Left renal cortex interstitium (tissue), 4 donors: ENCODE results near the gene TSACC. TPM values are rescaled to one million over a fixed set of nuclear protein-coding genes. Genes with fewer than 3 reads are reported as not detected.
"Not testable (repeated sequence)": the region's sequence is repeated elsewhere in the genome, so short reads cannot be mapped to it uniquely, and the experiment has no call there.

Experiments
- DNase-seq, 4 donors: peaks; one replicate each; pipeline ENCODE4 v3.0.0-alpha.2; 2013; ENCODE audit warnings: low read depth in 4 of 4, low spot score in 2 of 4, missing footprints in 1 of 4
- polyA plus RNA-seq, 4 donors: library from polyadenylated mRNA; unstranded; fragments of 120-200 nt; gene quantifications; one replicate each; pipeline ENCODE4 v1.2.1, GENCODE V29; 2013; ENCODE audit not compliant: insufficient read length in 4 of 4

Gene TSACC
- 1 to 10 TPM in 3 of 4 donors, under 1 TPM in 1; 0.57 to 2.3 (median 1.6) TPM for polyA plus RNA-seq

- DNase-seq, result peak; percentile 99 to 100 (median 99)
Measured at GRCh38 chr1:156338180-156338976, at the start of gene TSACC, which contains the start of gene CCT3. TSACC (plus strand) TSS chr1:156338526; CDS start chr1:156339758, 1,232 bp downstream. CCT3 (minus strand) TSS chr1:156338292; CDS start chr1:156338184, 108 bp downstream.

- no peak for DNase-seq
Measured at GRCh38 chr1:156289857-156290256, 48.5 kb upstream of the TSACC start.

GRCh38 chr1:156291226-156292061, 46.9 kb upstream of the TSACC start:
- DNase-seq, result peak in 3 of 4 donors; percentile 46 to 71 (median 52)

GRCh38 chr1:156293098-156293434, 45.3 kb upstream of the TSACC start:
- no peak for DNase-seq

- DNase-seq, result no peak
Measured at GRCh38 chr1:156293895-156294294, 44.4 kb upstream of the TSACC start.

- DNase-seq, result peak in 2 of 4 donors; percentile 59
Measured at GRCh38 chr1:156295391-156295947, 42.9 kb upstream of the TSACC start, which contains the start of gene GLMP. GLMP (minus strand) TSS chr1:156295679; CDS start chr1:156295645, 34 bp downstream.

- no peak for DNase-seq
Measured at GRCh38 chr1:156298852-156299357, 39.4 kb upstream of the TSACC start, which contains the start of gene VHLL. VHLL (minus strand) TSS chr1:156299307; CDS start chr1:156299189, 118 bp downstream.

GRCh38 chr1:156303241-156303640, 35.1 kb upstream of the TSACC start:
- no peak for DNase-seq

GRCh38 chr1:156305215-156305614, 33.1 kb upstream of the TSACC start:
- no peak for DNase-seq

GRCh38 chr1:156308078-156308477, 30.2 kb upstream of the TSACC start:
- DNase-seq, result no peak

- no peak for DNase-seq
Measured at GRCh38 chr1:156310962-156311361, 27.4 kb upstream of the TSACC start.

GRCh38 chr1:156316909-156317308, 21.4 kb upstream of the TSACC start:
- no peak for DNase-seq

- DNase-seq, result no peak
Measured at GRCh38 chr1:156319664-156320063, 18.7 kb upstream of the TSACC start.

GRCh38 chr1:156320560-156320959, 17.8 kb upstream of the TSACC start:
- no peak for DNase-seq

- not testable (repeated sequence) for DNase-seq
Measured at GRCh38 chr1:156323179-156323578, 15.1 kb upstream of the TSACC start.

- no peak for DNase-seq
Measured at GRCh38 chr1:156336242-156336641, 2.1 kb upstream of the TSACC start.

GRCh38 chr1:156337052-156337887, 1.1 kb upstream of the TSACC start:
- DNase-seq, result no peak

GRCh38 chr1:156337888-156338179, 492 bp upstream of the TSACC start:
- no peak for DNase-seq

GRCh38 chr1:156342166-156342955, 4.0 kb downstream of the TSACC start:
- no peak for DNase-seq
